Measurements from ENCODE around the gene C2orf69.

C2orf69 gene

DNA sequence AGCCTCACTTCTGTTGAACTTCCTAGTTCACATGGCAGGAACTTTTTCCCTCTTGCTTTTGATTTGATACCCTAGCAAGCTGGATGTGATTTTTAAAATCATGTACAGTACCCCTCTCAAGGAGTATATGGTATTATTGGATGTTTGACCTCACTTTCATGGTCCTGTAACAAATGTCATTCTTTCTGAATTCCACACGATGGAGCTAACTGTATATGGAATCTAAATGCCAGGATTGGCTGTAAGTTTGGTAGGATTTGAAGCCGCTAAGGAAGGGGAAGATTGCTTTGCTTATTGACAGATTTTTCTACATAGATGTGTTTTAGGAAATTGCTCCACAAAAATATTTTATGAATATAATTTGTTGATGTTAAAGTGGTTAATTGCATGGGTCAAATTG is 62.6 kb downstream of the C2orf69 start:
- DNase-seq, result peak; percentile 46

DNA sequence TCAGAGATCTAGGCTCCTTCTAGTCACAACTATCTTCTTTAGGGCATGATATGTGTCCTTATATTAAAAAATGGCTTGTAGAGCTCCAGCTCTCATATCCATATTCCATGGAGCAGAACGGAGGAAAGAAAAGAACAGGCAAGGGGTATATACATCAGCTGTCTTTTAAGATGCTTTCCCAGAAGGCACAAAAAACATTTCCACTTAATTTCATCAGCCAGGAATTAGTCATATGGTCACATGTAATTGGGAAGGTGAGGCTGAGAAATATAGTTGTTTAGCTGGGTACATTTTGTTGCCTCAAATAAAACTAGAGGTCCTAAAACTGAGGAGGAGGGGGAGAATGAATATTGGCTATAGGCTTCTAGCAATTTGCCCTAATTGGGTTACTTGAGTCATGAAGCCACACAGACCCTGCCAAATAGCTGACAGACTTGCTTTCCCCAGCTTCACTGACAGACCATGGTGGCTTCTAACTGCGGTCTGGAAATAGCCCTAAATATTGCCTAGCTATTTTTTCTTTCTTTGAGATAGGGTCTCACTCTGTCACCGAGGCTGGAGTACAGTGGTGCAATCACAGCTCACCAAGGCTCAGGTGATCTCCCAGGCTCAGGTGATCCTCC is 64.3 kb downstream of the C2orf69 start:
- no peak for DNase-seq
